SU-DHL-6 (cell line): ENCODE measurements around the gene CACNG4.

Experiments used
- H2AFZ ChIP-seq: fragments of 200-600 bp; sonication (generic); 2 replicates; pipeline ENCODE4 v1.6.1; 2014; ENCODE audit warnings: low read depth, mild to moderate bottlenecking, moderate library complexity, mixed read lengths, antibody characterized with exemption, low read length; ENCODE audit not compliant: severe bottlenecking
- H3F3A ChIP-seq: fragments of 200-600 bp; shearing (Covaris generic); 2 replicates; pipeline ENCODE4 v1.6.0; 2016; ENCODE audit warnings: antibody characterized with exemption, mild to moderate bottlenecking; ENCODE audit not compliant: insufficient read depth
- H3K27ac ChIP-seq: fragments of 200-600 bp; sonication (generic); 2 replicates; pipeline ENCODE4 v1.5.1; 2016; ENCODE audit warnings: low read depth, mild to moderate bottlenecking, low read length, moderate library complexity, mixed read lengths
- H3K27me3 ChIP-seq: fragments of 200-600 bp; sonication (generic), shearing (Covaris generic); 2 replicates; pipeline ENCODE4 v1.6.0; 2014; ENCODE audit warnings: mild to moderate bottlenecking, low read length
- H3K36me3 ChIP-seq: fragments of 200-600 bp; sonication (generic); 2 replicates; pipeline ENCODE4 v1.6.1; 2014; ENCODE audit warnings: mild to moderate bottlenecking, low read length, mixed read lengths
- H3K4me2 ChIP-seq: fragments of 300-600, 200-600 bp; shearing (Covaris generic), sonication (generic); 2 replicates; pipeline ENCODE4 v1.6.0; 2014; ENCODE audit warnings: low read length, low read depth, mild to moderate bottlenecking; ENCODE audit not compliant: poor library complexity, severe bottlenecking
- H3K4me3 ChIP-seq: fragments of 200-600 bp; sonication (generic); 2 replicates; pipeline ENCODE4 v1.5.1; 2014; ENCODE audit warnings: antibody characterized with exemption, low read length, mild to moderate bottlenecking, mixed read lengths; ENCODE audit not compliant: insufficient read depth, poor library complexity, severe bottlenecking
- H3K79me2 ChIP-seq: fragments of 200-600 bp; sonication (generic); 2 replicates; pipeline ENCODE4 v1.6.1; 2014; ENCODE audit warnings: mild to moderate bottlenecking, low read length, moderate library complexity; ENCODE audit not compliant: insufficient read depth
- H3K9ac ChIP-seq: fragments of 200-600 bp; sonication (generic); 2 replicates; pipeline ENCODE4 v1.7.0; 2014; ENCODE audit warnings: mild to moderate bottlenecking, low read length
- H3K9me2 ChIP-seq: fragments of 200-600 bp; sonication (generic); replicated peaks from 2 replicates; pipeline ENCODE4 v1.6.1; 2014; ENCODE audit warnings: low read length; ENCODE audit not compliant: insufficient read depth
- H3K9me3 ChIP-seq: fragments of 200-600 bp; sonication (generic); 2 replicates; pipeline ENCODE4 v1.6.1; 2014; ENCODE audit warnings: low read length, mixed read lengths; ENCODE audit not compliant: insufficient read depth
- H4K20me1 ChIP-seq: fragments of 200-600 bp; sonication (generic); 2 replicates; pipeline ENCODE4 v1.6.1; 2014; ENCODE audit warnings: low read depth, mild to moderate bottlenecking, antibody characterized with exemption, low read length, moderate library complexity, mixed read lengths
- CTCF ChIP-seq: fragments of 200-600 bp; sonication (generic); IDR thresholded peaks from one replicate; pipeline ENCODE4 v1.5.1; 2017; ENCODE audit warnings: antibody characterized with exemption, mild to moderate bottlenecking, low read length, moderate library complexity; ENCODE audit not compliant: insufficient read depth, poor library complexity, severe bottlenecking
- EZH2phosphoT487 ChIP-seq: fragments of 200-600 bp; sonication (generic), shearing (Covaris generic); conservative IDR thresholded peaks from 2 replicates; pipeline ENCODE4 v1.6.1; 2018; ENCODE audit warnings: mild to moderate bottlenecking, antibody characterized with exemption, low read length, moderate library complexity, mixed read lengths

The CACNG4 gene

GRCh38 chr17:67059372-67059771 is 94.9 kb downstream of the CACNG4 start:
- Histone ChIP-seq H3K27ac (no peak overlapping the region), H3K4me2 (no peak overlapping the region), H4K20me1 (no peaks in the 10 kb centered on the region), H2AFZ (no peak overlapping the region), H3K9me3 (no peaks in the 10 kb centered on the region), H3K9ac (no peak overlapping the region), H3K9me2 (no peaks in the 10 kb centered on the region), H3K79me2 (no peaks in the 10 kb centered on the region), H3K4me3 (no peak overlapping the region), H3K27me3 (no peaks in the 10 kb centered on the region), H3K36me3 (no peaks in the 10 kb centered on the region), H3F3A (no peaks in the 10 kb centered on the region)
- no peak for TF ChIP-seq CTCF
- TF ChIP-seq EZH2phosphoT487 = no peak

- H3K79me2 ChIP-seq = no peaks in the 10 kb centered on the region
- no peak overlapping the region for H3K4me2 ChIP-seq
Observed at GRCh38 chr17:67063141-67063540, 98.6 kb downstream of the CACNG4 start.

GRCh38 chr17:67066717-67067116 is 102.2 kb downstream of the CACNG4 start:
- H3K4me2 ChIP-seq = no peak overlapping the region
- H4K20me1 ChIP-seq = no peaks in the 10 kb centered on the region
- no peaks in the 10 kb centered on the region for H3F3A ChIP-seq
- H3K4me3 ChIP-seq = no peak overlapping the region
- no peak overlapping the region for H2AFZ ChIP-seq
- no peaks in the 10 kb centered on the region for H3K9me2 ChIP-seq
- no peaks in the 10 kb centered on the region for H3K36me3 ChIP-seq
- H3K79me2 ChIP-seq = no peaks in the 10 kb centered on the region
- no peak for TF ChIP-seq EZH2phosphoT487
- no peak for TF ChIP-seq CTCF
- no peaks in the 10 kb centered on the region for H3K27me3 ChIP-seq
- H3K9me3 ChIP-seq = no peaks in the 10 kb centered on the region
- no peak overlapping the region for H3K9ac ChIP-seq
- no peak overlapping the region for H3K27ac ChIP-seq

More at GRCh38 chr17:67063141-67063540, 98.6 kb downstream of the CACNG4 start:
- H3K9me2 ChIP-seq = no peaks in the 10 kb centered on the region
- no peaks in the 10 kb centered on the region for H3K36me3 ChIP-seq
- H3K4me3 ChIP-seq = no peak overlapping the region
- no peaks in the 10 kb centered on the region for H3K27me3 ChIP-seq
- H3K9ac ChIP-seq = no peak overlapping the region
- no peaks in the 10 kb centered on the region for H3F3A ChIP-seq
- no peak overlapping the region for H2AFZ ChIP-seq
- no peaks in the 10 kb centered on the region for H3K9me3 ChIP-seq
- H3K27ac ChIP-seq = no peak overlapping the region
- no peaks in the 10 kb centered on the region for H4K20me1 ChIP-seq
- TF ChIP-seq EZH2phosphoT487 (no peak), CTCF (no peak)
